Endodermal cell (in vitro differentiated cells): Measurements from ENCODE around the gene GINS2. TPM values are rescaled to one million over a fixed set of nuclear protein-coding genes. Genes with fewer than 3 reads are reported as not detected.

Experiments
- DNase-seq: peaks from one replicate; pipeline ENCODE4 v3.0.0-alpha.2; 2017
- H3K27ac ChIP-seq: 2 replicates; pipeline ENCODE4 v1.5.1; 2013; ENCODE audit warnings: mild to moderate bottlenecking, low read depth, low read length, moderate library complexity
- H3K27me3 ChIP-seq: 2 replicates; pipeline ENCODE4 v1.6.1; 2013; ENCODE audit warnings: mild to moderate bottlenecking, low read length, moderate library complexity; ENCODE audit not compliant: insufficient read depth, control insufficient read depth, poor library complexity, severe bottlenecking
- H3K36me3 ChIP-seq: 2 replicates; pipeline ENCODE4 v1.7.0; 2013; ENCODE audit warnings: mild to moderate bottlenecking, low read length, moderate library complexity; ENCODE audit not compliant: control insufficient read depth, insufficient read depth
- H3K4me1 ChIP-seq: one replicate; pipeline ENCODE4 v1.7.0; 2013; ENCODE audit warnings: low read length; ENCODE audit not compliant: control insufficient read depth, insufficient read depth
- H3K4me3 ChIP-seq: 2 replicates; pipeline ENCODE4 v1.5.1; 2013; ENCODE audit warnings: mild to moderate bottlenecking, low read length, moderate library complexity
- H3K9ac ChIP-seq: 2 replicates; pipeline ENCODE4 v1.6.1; 2013; ENCODE audit warnings: mild to moderate bottlenecking, low read length, moderate library complexity; ENCODE audit not compliant: poor library complexity, severe bottlenecking; ENCODE audit errors: extremely low read depth
- H3K9me3 ChIP-seq: 2 replicates; pipeline ENCODE4 v1.6.1; 2013; ENCODE audit warnings: mild to moderate bottlenecking, low read length, moderate library complexity; ENCODE audit not compliant: control insufficient read depth
- H3K27ac Mint-ChIP-seq: 2 replicates; pipeline ENCODE4 v1.8.0; 2020; ENCODE audit warnings: mixed read lengths
- H3K27me3 Mint-ChIP-seq: 2 replicates; pipeline ENCODE4 v1.8.0; 2021; ENCODE audit warnings: mild to moderate bottlenecking, mixed read lengths; ENCODE audit not compliant: insufficient read depth
- H3K36me3 Mint-ChIP-seq: 2 replicates; pipeline ENCODE4 v1.8.0; 2020; ENCODE audit warnings: low read depth, mixed read lengths
- H3K4me1 Mint-ChIP-seq: 2 replicates; pipeline ENCODE4 v1.8.0; 2020; ENCODE audit warnings: mixed read lengths
- H3K4me3 Mint-ChIP-seq: 2 replicates; pipeline ENCODE4 v1.8.0; 2020; ENCODE audit warnings: mild to moderate bottlenecking, moderate library complexity, mixed read lengths
- H3K9me3 Mint-ChIP-seq: 2 replicates; pipeline ENCODE4 v1.8.0; 2020; ENCODE audit warnings: mild to moderate bottlenecking, mixed read lengths
- WGBS, 2 experiments: methylation state at CpG; one replicate each; pipeline versions ENCODE4 v1.1.5 to v1.1.7; 2013; ENCODE audit warnings: missing lambda C conversion rate in 2 of 2, mixed read lengths in 1 of 2; ENCODE audit not compliant: insufficient coverage in 1 of 2, insufficient read length in 1 of 2; 5-methylcytosine and 5-hydroxymethylcytosine counted together
- total RNA-seq, 2 donors: library from RNA; stranded (reverse); fragmentation: NEBNext Ultra II Directional in 1 of 2; extraction: Animal tissue kit (Norgen Biotek cat#: 25700) in 1 of 2; gene quantifications; 2 replicates in 1 of 2; 3 replicates in 1 of 2; pipeline ENCODE4 v1.2.1, GENCODE V29; 2021
- TF ChIP-seq, protein P1 (sequence below): fragments of 200-600 bp; sonication (generic); conservative IDR thresholded peaks from 2 replicates; pipeline ENCODE4 v1.5.0; 2021; ENCODE audit warnings: antibody characterized with exemption, mild to moderate bottlenecking

The GINS2 gene
- total RNA-seq, 2 donors from 2014 or later: 32.8 to 42.3 TPM

DNA sequence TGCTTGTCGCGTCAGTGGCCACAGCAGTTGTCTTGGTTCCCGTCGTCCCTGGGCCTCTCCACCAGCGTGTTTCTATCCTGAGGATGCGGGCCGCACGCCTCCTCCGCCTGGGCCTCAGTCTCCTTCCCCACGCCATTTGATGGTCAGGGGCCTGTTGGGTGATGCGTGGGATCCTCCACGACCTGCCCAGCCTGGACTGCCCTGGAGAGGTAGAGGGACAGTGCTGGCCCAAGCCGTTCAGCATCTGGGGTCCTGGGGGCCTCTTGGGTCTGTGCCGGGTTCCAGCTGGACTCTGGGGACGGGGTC, 55.4 kb downstream of the GINS2 start:
- TF ChIP-seq, protein P1, sequence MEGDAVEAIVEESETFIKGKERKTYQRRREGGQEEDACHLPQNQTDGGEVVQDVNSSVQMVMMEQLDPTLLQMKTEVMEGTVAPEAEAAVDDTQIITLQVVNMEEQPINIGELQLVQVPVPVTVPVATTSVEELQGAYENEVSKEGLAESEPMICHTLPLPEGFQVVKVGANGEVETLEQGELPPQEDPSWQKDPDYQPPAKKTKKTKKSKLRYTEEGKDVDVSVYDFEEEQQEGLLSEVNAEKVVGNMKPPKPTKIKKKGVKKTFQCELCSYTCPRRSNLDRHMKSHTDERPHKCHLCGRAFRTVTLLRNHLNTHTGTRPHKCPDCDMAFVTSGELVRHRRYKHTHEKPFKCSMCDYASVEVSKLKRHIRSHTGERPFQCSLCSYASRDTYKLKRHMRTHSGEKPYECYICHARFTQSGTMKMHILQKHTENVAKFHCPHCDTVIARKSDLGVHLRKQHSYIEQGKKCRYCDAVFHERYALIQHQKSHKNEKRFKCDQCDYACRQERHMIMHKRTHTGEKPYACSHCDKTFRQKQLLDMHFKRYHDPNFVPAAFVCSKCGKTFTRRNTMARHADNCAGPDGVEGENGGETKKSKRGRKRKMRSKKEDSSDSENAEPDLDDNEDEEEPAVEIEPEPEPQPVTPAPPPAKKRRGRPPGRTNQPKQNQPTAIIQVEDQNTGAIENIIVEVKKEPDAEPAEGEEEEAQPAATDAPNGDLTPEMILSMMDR: no peak
- Histone ChIP-seq H3K27me3 (no peaks in the 10 kb centered on the region), H3K4me1 (no peaks in the 10 kb centered on the region), H3K9me3 (peaks cover 15% of the 10 kb centered on the region), H3K9ac (no peak overlapping the region), H3K27ac (no peak overlapping the region), H3K36me3 (peaks cover 28% of the 10 kb centered on the region), H3K4me3 (no peak overlapping the region)
- Mint-ChIP-seq H3K4me3 (no peak overlapping the region), H3K27me3 (no peaks in the 10 kb centered on the region), H3K9me3 (peaks cover 14% of the 10 kb centered on the region), H3K36me3 (peaks cover 25% of the 10 kb centered on the region), H3K27ac (no peak overlapping the region), H3K4me1 (no peaks in the 10 kb centered on the region)
- WGBS, 2 experiments: 96 to 99% methylated on average over 14 to 15 of the region's 15 CpGs
- DNase-seq: no peak

DNA sequence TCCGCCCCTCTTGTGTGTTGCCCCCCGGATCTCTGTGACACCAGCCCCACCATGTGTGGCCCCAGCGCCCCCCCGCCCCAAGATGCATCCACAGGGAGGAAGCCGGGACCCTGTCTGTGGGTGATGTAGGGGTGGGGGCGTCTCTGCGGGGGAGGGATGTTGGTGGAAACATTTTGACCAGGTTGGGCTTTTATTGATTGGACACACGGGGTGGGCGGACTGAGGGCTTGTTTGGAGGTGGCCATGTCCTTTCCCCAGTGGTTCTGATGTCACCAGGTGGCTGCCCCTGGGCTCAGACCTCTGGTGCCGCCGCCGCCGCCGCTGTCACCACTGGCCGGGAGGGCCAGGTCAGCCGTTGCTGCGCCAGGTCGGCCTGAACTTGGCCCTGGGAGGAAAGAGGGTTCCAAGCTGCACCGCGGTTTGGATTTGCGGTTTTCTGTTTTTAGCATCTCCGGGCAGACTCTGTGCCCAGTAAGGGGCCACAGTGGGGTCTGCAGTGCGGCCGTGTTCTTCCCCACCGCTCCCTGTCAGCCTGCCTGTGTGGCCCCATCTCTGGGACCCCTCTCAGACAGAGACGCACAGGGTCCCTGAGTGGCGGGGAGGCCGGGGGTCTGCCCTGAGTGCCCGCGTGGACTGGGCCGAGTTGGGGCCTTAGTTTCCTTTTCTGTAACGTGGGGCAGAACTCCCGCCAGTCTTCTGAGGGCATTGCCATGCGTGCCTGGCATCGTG, 55.9 kb downstream of the GINS2 start:
- no peak overlapping the region for H3K4me3 ChIP-seq
- TF ChIP-seq, protein P1: no peak
- no peak overlapping the region for H3K4me3 Mint-ChIP-seq
- peaks cover 14% of the 10 kb centered on the region for H3K9me3 Mint-ChIP-seq
- no peak overlapping the region for H3K27ac ChIP-seq
- H3K27me3 ChIP-seq: no peaks in the 10 kb centered on the region
- no peak overlapping the region for H3K27ac Mint-ChIP-seq
- no peak overlapping the region for H3K9ac ChIP-seq
- DNase-seq: no peak
- peaks cover 26% of the 10 kb centered on the region for H3K36me3 Mint-ChIP-seq
- no peaks in the 10 kb centered on the region for H3K27me3 Mint-ChIP-seq
- peaks cover 15% of the 10 kb centered on the region for H3K9me3 ChIP-seq
- 94 to 97% methylated on average over 12 to 35 of the region's 35 CpGs for WGBS, 2 experiments
- H3K36me3 ChIP-seq: peaks cover 28% of the 10 kb centered on the region
- no peaks in the 10 kb centered on the region for H3K4me1 Mint-ChIP-seq
- no peaks in the 10 kb centered on the region for H3K4me1 ChIP-seq

DNA sequence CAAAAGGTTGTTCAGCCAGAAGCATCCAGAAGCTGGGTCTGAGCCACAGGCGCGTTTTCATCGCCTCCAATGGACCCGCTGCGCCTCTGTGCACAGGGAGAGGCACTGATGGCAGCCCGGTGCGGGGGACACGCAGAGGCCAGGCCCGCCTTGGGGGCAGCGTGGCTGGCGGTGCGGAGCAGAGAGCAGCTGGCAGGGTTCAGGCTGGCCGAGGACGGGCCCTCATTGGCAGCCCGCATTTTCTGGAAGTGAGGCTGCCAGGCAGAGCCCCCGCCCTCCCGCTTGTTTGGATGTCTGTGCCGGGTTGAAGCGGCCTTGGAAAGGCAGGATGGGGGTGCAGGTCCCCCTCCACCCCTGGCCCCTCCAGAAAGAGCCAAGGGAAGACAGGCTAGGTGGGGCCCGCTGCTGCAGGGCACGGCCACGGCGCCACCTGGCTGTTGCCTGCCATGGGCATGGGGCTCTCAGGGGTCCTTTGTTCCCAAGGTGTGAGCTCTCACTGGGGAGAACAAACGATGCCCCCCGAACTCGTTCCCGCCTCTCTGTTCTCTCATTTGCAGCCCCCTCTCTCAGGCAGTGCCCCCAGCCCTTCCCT, 56.9 kb downstream of the GINS2 start:
- peaks cover 26% of the 10 kb centered on the region for H3K36me3 Mint-ChIP-seq
- no peaks in the 10 kb centered on the region for H3K27me3 Mint-ChIP-seq
- no peak overlapping the region for H3K4me3 Mint-ChIP-seq
- H3K27ac Mint-ChIP-seq: peak overlapping the region; percentile 30
- Histone ChIP-seq H3K4me3 (no peak overlapping the region), H3K9me3 (peaks cover 15% of the 10 kb centered on the region), H3K4me1 (no peaks in the 10 kb centered on the region), H3K9ac (no peak overlapping the region), H3K27me3 (no peaks in the 10 kb centered on the region), H3K36me3 (peaks cover 28% of the 10 kb centered on the region), H3K27ac (no peak overlapping the region)
- DNase-seq: no peak
- H3K4me1 Mint-ChIP-seq: peaks cover 3% of the 10 kb centered on the region
- TF ChIP-seq, protein P1: peak; percentile 57
- WGBS, 2 experiments: 93 to 99% methylated on average over 17 to 27 of the region's 27 CpGs
- peaks cover 14% of the 10 kb centered on the region for H3K9me3 Mint-ChIP-seq
